GM12878 (cell line): ENCODE data around the gene CACNA1I. TPM values are rescaled to one million over a fixed set of nuclear protein-coding genes. Genes with fewer than 3 reads are reported as not detected.

Experiments used
- ATAC-seq: fragments of 200-7000 bp; cut with Tn5 transposase; 3 replicates; pipeline ENCODE4 v1.9.1; 2020; ENCODE audit warnings: mild to moderate bottlenecking, moderate library complexity
- BruUV-seq: library from RNA; stranded (reverse); fragments of 400-500 nt; replicated peaks from 2 replicates; lab custom pipeline; 2021; lab: Mats Ljungman, UMichigan
- CTCF ChIA-PET: fragments of 300-600 bp; sonication (Branson Sonifier 250); formaldehyde crosslinking; extraction: SDS; loops from one replicate; lab custom pipeline; 2021; ENCODE audit warnings: inconsistent platforms; lab: Yijun Ruan, JAX
- POLR2A ChIA-PET: fragments of 350-600 bp; formaldehyde crosslinking; extraction: SDS; loops from one replicate; lab custom pipeline; 2021; ENCODE audit warnings: inconsistent platforms; lab: Charles Lee
- RAD21 ChIA-PET: fragments of 300-600 bp; sonication (Branson Sonifier 250); formaldehyde crosslinking; loops from one replicate; lab custom pipeline; 2023; ENCODE audit warnings: antibody characterized with exemption; ENCODE audit not compliant: unreplicated experiment; lab: Charles Lee
- SMC1A ChIA-PET: fragments of 300-600 bp; sonication (Branson Sonifier 250); formaldehyde crosslinking; loops from one replicate; lab custom pipeline; 2023; ENCODE audit not compliant: unreplicated experiment, uncharacterized antibody; lab: Charles Lee
- DNase-seq: peaks from one replicate; pipeline ENCODE4 v3.0.0-alpha.2; 2011; ENCODE audit warnings: low read depth, low spot score
- FAIRE-seq: peaks from 3 replicates; lab custom pipeline; 2011; peaks lifted over from hg19 to GRCh38; lab: Jason Lieb, UNC
- H2AFZ ChIP-seq: 2 replicates; pipeline ENCODE4 v1.6.0; 2011; ENCODE audit warnings: low read depth, low read length, control low read depth; ENCODE audit not compliant: control insufficient read depth
- H3K27ac ChIP-seq: 2 replicates; pipeline ENCODE4 v1.5.1; 2011; ENCODE audit warnings: control low read depth; ENCODE audit not compliant: control insufficient read depth, insufficient read depth
- H3K27me3 ChIP-seq, 2 experiments: replicated peaks in 1 of 2; 2 replicates each; pipeline versions ENCODE4 v1.6.0 to v1.6.1; 2011; ENCODE audit warnings: low read length in 1 of 2; ENCODE audit not compliant: control insufficient read depth in 2 of 2, insufficient read depth in 2 of 2
- H3K36me3 ChIP-seq, 2 experiments: 2 replicates each; pipeline ENCODE4 v1.5.1; 2011; ENCODE audit warnings: low read length in 1 of 2; ENCODE audit not compliant: control insufficient read depth in 2 of 2, insufficient read depth in 2 of 2
- H3K4me1 ChIP-seq: 2 replicates; pipeline ENCODE4 v1.6.1; 2011; ENCODE audit warnings: mild to moderate bottlenecking, low read length, moderate library complexity, mixed read lengths; ENCODE audit not compliant: control insufficient read depth, insufficient read depth
- H3K4me2 ChIP-seq: 2 replicates; pipeline ENCODE4 v1.6.0; 2011; ENCODE audit warnings: control low read depth; ENCODE audit not compliant: control insufficient read depth, insufficient read depth
- H3K4me3 ChIP-seq: fragments of 200-600 bp; sonication (generic); 2 replicates; pipeline ENCODE4 v1.5.1; 2016
- H3K79me2 ChIP-seq: 2 replicates; pipeline ENCODE4 v1.6.0; 2011; ENCODE audit warnings: low read length; ENCODE audit not compliant: control insufficient read depth, insufficient read depth
- H3K9ac ChIP-seq: 2 replicates; pipeline ENCODE4 v1.8.0; 2011; ENCODE audit warnings: low read length, control low read depth, mixed read lengths; ENCODE audit not compliant: control insufficient read depth, insufficient read depth
- H3K9me3 ChIP-seq: replicated peaks from 3 replicates; pipeline ENCODE4 v1.5.1; 2011; ENCODE audit warnings: mild to moderate bottlenecking, low read length; ENCODE audit not compliant: control insufficient read depth, insufficient read depth
- H4K20me1 ChIP-seq: 2 replicates; pipeline ENCODE4 v1.6.0; 2011; ENCODE audit not compliant: control insufficient read depth, insufficient read depth
- CEBPB ChIP-seq, 2 experiments: fragments of 150-350 bp in 1 of 2; IDR thresholded peaks; 2 replicates each; pipeline ENCODE4 v1.6.1; 2012 to 2014; ENCODE audit warnings: low read depth in 2 of 2, low read length in 2 of 2, borderline replicate concordance in 1 of 2, inconsistent platforms in 1 of 2
- KAT2A ChIP-seq: conservative IDR thresholded peaks from 2 replicates; pipeline ENCODE4 v1.6.1; 2011; ENCODE audit warnings: low read depth, low read length; ENCODE audit not compliant: control insufficient read depth
- MYB ChIP-seq: fragments of 150-350 bp; IDR thresholded peaks from 2 replicates; pipeline ENCODE4 v1.6.1; 2014; ENCODE audit warnings: mild to moderate bottlenecking, low read depth, low read length, borderline replicate concordance
- NFIC ChIP-seq: IDR thresholded peaks from 2 replicates; pipeline ENCODE4 v1.6.1; 2012; ENCODE audit warnings: low read depth, mild to moderate bottlenecking, inconsistent platforms, low read length, moderate library complexity
- NFYB ChIP-seq: IDR thresholded peaks from 2 replicates; pipeline ENCODE4 v1.6.1; 2011; ENCODE audit warnings: low read depth, mild to moderate bottlenecking, low read length, improper control_type of control experiment, moderate library complexity; ENCODE audit not compliant: insufficient read depth
- NR2C1 ChIP-seq: fragments of 450-650 bp; IDR thresholded peaks from 2 replicates; pipeline ENCODE4 v1.6.1; 2017; ENCODE audit warnings: antibody characterized with exemption, mild to moderate bottlenecking, moderate library complexity
- PAX8 ChIP-seq: fragments of 450-650 bp; IDR thresholded peaks from 2 replicates; pipeline ENCODE4 v1.6.1; 2017; ENCODE audit warnings: mild to moderate bottlenecking, moderate library complexity
- RBBP5 ChIP-seq: fragments of 200-600 bp; sonication (generic); conservative IDR thresholded peaks from 2 replicates; pipeline ENCODE4 v1.6.1; 2016
- SPI1 ChIP-seq: IDR thresholded peaks from 2 replicates; pipeline ENCODE4 v1.6.1; 2011; ENCODE audit warnings: low read depth, mild to moderate bottlenecking, low read length, moderate library complexity, borderline replicate concordance; ENCODE audit not compliant: insufficient read depth
- STAT3 ChIP-seq: IDR thresholded peaks from 2 replicates; pipeline ENCODE4 v1.6.1; 2011; ENCODE audit warnings: low read depth, low read length, improper control_type of control experiment
- TARDBP ChIP-seq: IDR thresholded peaks from 2 replicates; pipeline ENCODE4 v1.6.1; 2016; ENCODE audit warnings: borderline replicate concordance
- ZSCAN29 ChIP-seq: fragments of 450-650 bp; IDR thresholded peaks from 2 replicates; pipeline ENCODE4 v1.6.1; 2017; ENCODE audit warnings: mild to moderate bottlenecking, moderate library complexity
- WGBS: methylation state at CpG from one replicate; pipeline ENCODE4 v1.1.6; 2016; ENCODE audit warnings: low lambda C conversion rate; ENCODE audit not compliant: insufficient replicate concordance, insufficient coverage; ENCODE audit errors: missing lambda C conversion rate; 5-methylcytosine and 5-hydroxymethylcytosine counted together
- in situ Hi-C: fragments of 300-500 bp; cut with MboI; formaldehyde crosslinking; loops from 9 replicates; pipeline ENCODE4 v1.14.3; 2018; ENCODE audit warnings: mixed read lengths
- intact Hi-C: fragments of 100-400 bp; cut with micrococcal nuclease; formaldehyde crosslinking; loops from one replicate; pipeline ENCODE4 v1.14.2; 2022; ENCODE audit not compliant: unreplicated experiment
- polyA plus RNA-seq, 11 experiments: library from polyadenylated mRNA; depleted of rRNA in 4 of 11; unstranded in 6 of 11; stranded (reverse) in 5 of 11; fragments of >200 nt; fragmentation: Nextera tagmentation in 4 of 11; fragmentation: Illumina TruSeq in 1 of 11; extraction: Ambion mirVana in 4 of 11; extraction: Trizol in 1 of 11; gene quantifications; 1 replicate in 1 of 11; 2 replicates in 10 of 11; pipeline versions ENCODE4 v1.2.1 to v1.2.3, GENCODE V29; 2011 to 2016; ENCODE audit warnings: inconsistent platforms in 2 of 11, missing spikeins in 2 of 11, low read depth in 1 of 11
- total RNA-seq, 4 experiments: library from RNA; depleted of rRNA in 3 of 4; stranded (reverse); fragments of >200 nt in 3 of 4; fragmentation: Illumina TruSeq in 1 of 4; extraction: Trizol in 1 of 4; gene quantifications; 2 replicates each; pipeline versions ENCODE4 v1.2.1 to v1.2.3, GENCODE V29; 2013 to 2021
- TF ChIP-seq, protein P1 (sequence below): fragments of 450-650 bp; formaldehyde crosslinking; IDR thresholded peaks from 2 replicates; pipeline ENCODE4 v1.4.0; 2022; ENCODE audit warnings: mild to moderate bottlenecking, moderate library complexity
- TF ChIP-seq, protein P2 (sequence below): IDR thresholded peaks from 2 replicates; pipeline ENCODE4 v1.6.1; 2012; ENCODE audit warnings: low read depth, low read length, improper control_type of control experiment
- TF ChIP-seq, protein P3 (sequence below): IDR thresholded peaks from 2 replicates; pipeline ENCODE4 v1.6.1; 2011; ENCODE audit warnings: mild to moderate bottlenecking, low read depth, low read length, moderate library complexity; ENCODE audit not compliant: insufficient replicate concordance
- TF ChIP-seq, protein P4 (sequence below): fragments of 150-350 bp; IDR thresholded peaks from 2 replicates; pipeline ENCODE4 v1.6.1; 2014; ENCODE audit warnings: mild to moderate bottlenecking, low read depth, low read length

The CACNA1I gene
- total and polyA plus RNA-seq, 10 of the 15 experiments (the other 5 are each of a cell fraction or from before 2014, with no cell fraction given): 0.01 to 0.03 TPM; not detected in 8

DNA sequence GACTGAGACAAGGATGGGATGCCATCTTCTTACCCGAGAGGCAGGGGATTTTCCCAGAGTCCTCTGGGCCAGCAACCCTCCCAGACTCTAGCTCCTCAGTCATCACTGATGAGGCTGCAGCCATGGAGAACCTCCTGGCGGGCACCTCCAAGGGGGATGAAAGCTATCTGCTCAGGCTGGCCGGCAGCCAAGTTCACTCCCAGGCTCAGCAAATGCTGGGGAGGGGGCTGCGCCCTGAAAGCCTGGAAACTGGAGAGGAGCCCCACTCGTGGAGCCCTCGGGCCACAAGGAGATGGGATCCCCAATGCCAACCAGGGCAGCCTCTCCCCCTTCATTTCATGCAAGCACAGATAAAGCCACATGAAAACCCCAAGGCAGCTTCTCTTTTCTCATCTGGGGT, 75.0 kb downstream of the CACNA1I start (continued):
- TF ChIP-seq, protein P1, sequence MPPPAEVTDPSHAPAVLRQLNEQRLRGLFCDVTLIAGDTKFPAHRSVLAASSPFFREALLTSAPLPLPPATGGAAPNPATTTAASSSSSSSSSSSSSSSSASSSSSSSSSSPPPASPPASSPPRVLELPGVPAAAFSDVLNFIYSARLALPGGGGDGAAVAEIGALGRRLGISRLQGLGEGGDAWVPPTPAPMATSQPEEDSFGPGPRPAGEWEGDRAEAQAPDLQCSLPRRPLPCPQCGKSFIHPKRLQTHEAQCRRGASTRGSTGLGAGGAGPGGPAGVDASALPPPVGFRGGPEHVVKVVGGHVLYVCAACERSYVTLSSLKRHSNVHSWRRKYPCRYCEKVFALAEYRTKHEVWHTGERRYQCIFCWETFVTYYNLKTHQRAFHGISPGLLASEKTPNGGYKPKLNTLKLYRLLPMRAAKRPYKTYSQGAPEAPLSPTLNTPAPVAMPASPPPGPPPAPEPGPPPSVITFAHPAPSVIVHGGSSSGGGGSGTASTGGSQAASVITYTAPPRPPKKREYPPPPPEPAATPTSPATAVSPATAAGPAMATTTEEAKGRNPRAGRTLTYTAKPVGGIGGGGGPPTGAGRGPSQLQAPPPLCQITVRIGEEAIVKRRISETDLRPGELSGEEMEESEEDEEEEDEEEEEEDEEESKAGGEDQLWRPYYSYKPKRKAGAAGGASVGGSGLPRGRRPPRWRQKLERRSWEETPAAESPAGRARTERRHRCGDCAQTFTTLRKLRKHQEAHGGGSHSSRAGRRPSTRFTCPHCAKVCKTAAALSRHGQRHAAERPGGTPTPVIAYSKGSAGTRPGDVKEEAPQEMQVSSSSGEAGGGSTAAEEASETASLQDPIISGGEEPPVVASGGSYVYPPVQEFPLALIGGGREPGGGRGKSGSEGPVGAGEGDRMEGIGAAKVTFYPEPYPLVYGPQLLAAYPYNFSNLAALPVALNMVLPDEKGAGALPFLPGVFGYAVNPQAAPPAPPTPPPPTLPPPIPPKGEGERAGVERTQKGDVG (CRISPR knock-in tag): no peak
- TF ChIP-seq RBBP5: no peak
- TF ChIP-seq, protein P2, sequence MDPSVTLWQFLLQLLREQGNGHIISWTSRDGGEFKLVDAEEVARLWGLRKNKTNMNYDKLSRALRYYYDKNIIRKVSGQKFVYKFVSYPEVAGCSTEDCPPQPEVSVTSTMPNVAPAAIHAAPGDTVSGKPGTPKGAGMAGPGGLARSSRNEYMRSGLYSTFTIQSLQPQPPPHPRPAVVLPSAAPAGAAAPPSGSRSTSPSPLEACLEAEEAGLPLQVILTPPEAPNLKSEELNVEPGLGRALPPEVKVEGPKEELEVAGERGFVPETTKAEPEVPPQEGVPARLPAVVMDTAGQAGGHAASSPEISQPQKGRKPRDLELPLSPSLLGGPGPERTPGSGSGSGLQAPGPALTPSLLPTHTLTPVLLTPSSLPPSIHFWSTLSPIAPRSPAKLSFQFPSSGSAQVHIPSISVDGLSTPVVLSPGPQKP: no peak
- TF ChIP-seq, protein P3, sequence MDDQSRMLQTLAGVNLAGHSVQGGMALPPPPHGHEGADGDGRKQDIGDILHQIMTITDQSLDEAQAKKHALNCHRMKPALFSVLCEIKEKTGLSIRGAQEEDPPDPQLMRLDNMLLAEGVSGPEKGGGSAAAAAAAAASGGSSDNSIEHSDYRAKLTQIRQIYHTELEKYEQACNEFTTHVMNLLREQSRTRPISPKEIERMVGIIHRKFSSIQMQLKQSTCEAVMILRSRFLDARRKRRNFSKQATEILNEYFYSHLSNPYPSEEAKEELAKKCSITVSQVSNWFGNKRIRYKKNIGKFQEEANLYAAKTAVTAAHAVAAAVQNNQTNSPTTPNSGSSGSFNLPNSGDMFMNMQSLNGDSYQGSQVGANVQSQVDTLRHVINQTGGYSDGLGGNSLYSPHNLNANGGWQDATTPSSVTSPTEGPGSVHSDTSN: no peak

DNA sequence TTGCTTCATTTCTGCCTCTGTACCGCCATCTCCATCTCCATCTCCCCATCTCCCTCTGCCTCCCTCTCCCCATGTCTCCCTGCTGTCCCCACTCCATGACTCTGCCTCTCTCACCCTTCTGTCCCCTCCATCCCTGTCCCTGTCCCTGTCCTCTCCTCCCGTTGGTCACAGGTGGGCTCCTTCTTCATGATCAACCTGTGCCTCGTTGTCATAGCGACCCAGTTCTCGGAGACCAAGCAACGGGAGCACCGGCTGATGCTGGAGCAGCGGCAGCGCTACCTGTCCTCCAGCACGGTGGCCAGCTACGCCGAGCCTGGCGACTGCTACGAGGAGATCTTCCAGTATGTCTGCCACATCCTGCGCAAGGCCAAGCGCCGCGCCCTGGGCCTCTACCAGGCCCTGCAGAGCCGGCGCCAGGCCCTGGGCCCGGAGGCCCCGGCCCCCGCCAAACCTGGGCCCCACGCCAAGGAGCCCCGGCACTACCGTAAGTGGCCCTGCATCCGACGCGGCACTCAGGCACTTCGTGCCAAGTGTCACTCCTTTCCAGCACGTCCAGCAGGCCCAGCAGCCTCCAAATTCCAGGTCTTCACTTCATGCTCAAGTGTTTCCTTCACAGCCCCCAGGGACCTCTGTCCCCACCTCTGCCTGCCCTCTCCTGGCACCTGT, 76.0 kb downstream of the CACNA1I start:
- ChIA-PET POLR2A (no interaction called here), RAD21 (no interaction called here), SMC1A (no interaction called here), CTCF (no interaction called here)
- no peak overlapping the region for H3K27ac ChIP-seq
- H3K36me3 ChIP-seq: no peaks in the 10 kb centered on the region
- in situ Hi-C loops: no loop called here
- ATAC-seq (no peak), FAIRE-seq (no peak), DNase-seq (no peak)
- no peaks in the 10 kb centered on the region; a peak in 1 of 4 replicates for H3K27me3 ChIP-seq
- no peak overlapping the region for H2AFZ ChIP-seq
- H4K20me1 ChIP-seq: no peaks in the 10 kb centered on the region
- no peak overlapping the region for H3K4me3 ChIP-seq
- WGBS: 56% methylated on average over 26 of the region's 31 CpGs
- H3K79me2 ChIP-seq: no peaks in the 10 kb centered on the region
- no peaks in the 10 kb centered on the region for H3K9me3 ChIP-seq
- H3K9ac ChIP-seq: no peak overlapping the region
- intact Hi-C loops: no loop called here
- H3K4me1 ChIP-seq: no peaks in the 10 kb centered on the region
- H3K4me2 ChIP-seq: no peak overlapping the region
- BruUV-seq: no TSS peak
- TF ChIP-seq NR2C1 (no peak), PAX8 (no peak), KAT2A (no peak), SPI1 (no peak), CEBPB (IDR thresholded peaks at IDR 0.05; ENCODE audit: borderline replicate concordance in 1 of 2, low read depth in 2 of 2, low read length in 2 of 2) (no peak), NFIC (no peak), ZSCAN29 (no peak), NFYB (no peak), STAT3 (no peak), TARDBP (no peak), MYB (no peak)
- TF ChIP-seq, protein P4, sequence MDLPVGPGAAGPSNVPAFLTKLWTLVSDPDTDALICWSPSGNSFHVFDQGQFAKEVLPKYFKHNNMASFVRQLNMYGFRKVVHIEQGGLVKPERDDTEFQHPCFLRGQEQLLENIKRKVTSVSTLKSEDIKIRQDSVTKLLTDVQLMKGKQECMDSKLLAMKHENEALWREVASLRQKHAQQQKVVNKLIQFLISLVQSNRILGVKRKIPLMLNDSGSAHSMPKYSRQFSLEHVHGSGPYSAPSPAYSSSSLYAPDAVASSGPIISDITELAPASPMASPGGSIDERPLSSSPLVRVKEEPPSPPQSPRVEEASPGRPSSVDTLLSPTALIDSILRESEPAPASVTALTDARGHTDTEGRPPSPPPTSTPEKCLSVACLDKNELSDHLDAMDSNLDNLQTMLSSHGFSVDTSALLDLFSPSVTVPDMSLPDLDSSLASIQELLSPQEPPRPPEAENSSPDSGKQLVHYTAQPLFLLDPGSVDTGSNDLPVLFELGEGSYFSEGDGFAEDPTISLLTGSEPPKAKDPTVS: no peak
